Chondrocyte (in vitro differentiated cells): ENCODE data around the gene GRM1. TPM values are rescaled to one million over a fixed set of nuclear protein-coding genes. Genes with fewer than 3 reads are reported as not detected.

Experiments
- DNase-seq: peaks from one replicate; pipeline ENCODE4 v3.0.0; 2021; ENCODE audit warnings: mixed read lengths, low spot score
- H3K27ac Mint-ChIP-seq: one replicate; pipeline ENCODE4 v1.8.0; 2021; ENCODE audit warnings: mild to moderate bottlenecking, moderate library complexity, mixed read lengths; ENCODE audit not compliant: unreplicated experiment
- H3K27me3 Mint-ChIP-seq: 2 replicates; pipeline ENCODE4 v1.8.0; 2021; ENCODE audit warnings: low read depth, mixed read lengths
- H3K36me3 Mint-ChIP-seq: 2 replicates; pipeline ENCODE4 v1.8.0; 2021; ENCODE audit warnings: low read depth, mixed read lengths
- H3K4me1 Mint-ChIP-seq: 2 replicates; pipeline ENCODE4 v1.8.0; 2021; ENCODE audit warnings: low read depth, mild to moderate bottlenecking, mixed read lengths
- H3K4me3 Mint-ChIP-seq: one replicate; pipeline ENCODE4 v1.8.0; 2021; ENCODE audit warnings: mild to moderate bottlenecking, moderate library complexity, mixed read lengths; ENCODE audit not compliant: unreplicated experiment
- H3K9me3 Mint-ChIP-seq: 2 replicates; pipeline ENCODE4 v1.8.0; 2021; ENCODE audit warnings: low read depth, mixed read lengths
- total RNA-seq: library from RNA; stranded (reverse); gene quantifications from 3 replicates; pipeline ENCODE4 v1.2.1, GENCODE V29; 2021
- TF ChIP-seq, protein P1 (sequence below): fragments of 200-600 bp; sonication (generic); IDR thresholded peaks from 2 replicates; pipeline ENCODE4 v1.5.0; 2021; ENCODE audit warnings: antibody characterized with exemption, mild to moderate bottlenecking, moderate library complexity

GRM1 gene
- total RNA-seq, 1 donor from 2014 or later, result not detected

DNA sequence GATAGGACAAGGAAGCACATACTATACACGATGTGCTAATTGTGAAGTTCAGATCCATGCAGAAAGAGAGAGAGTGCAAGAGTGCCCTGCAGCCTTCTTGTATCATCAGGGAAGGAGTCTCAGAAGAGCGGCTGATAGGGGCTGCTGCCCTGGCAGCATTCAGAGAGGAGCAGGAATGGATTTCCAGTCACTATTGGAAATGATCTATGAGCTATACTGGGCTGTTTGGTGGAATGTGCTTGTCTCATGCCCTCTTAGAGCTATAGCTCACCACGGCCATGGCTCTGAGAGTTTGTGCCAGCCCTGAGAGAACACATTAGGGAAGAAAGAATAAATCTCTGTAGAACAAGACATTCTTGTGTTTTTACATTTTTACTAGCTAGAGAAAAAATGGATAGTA, 302.2 kb downstream of the GRM1 start:
- H3K4me3 Mint-ChIP-seq, result no peak overlapping the region
- TF ChIP-seq, protein P1, sequence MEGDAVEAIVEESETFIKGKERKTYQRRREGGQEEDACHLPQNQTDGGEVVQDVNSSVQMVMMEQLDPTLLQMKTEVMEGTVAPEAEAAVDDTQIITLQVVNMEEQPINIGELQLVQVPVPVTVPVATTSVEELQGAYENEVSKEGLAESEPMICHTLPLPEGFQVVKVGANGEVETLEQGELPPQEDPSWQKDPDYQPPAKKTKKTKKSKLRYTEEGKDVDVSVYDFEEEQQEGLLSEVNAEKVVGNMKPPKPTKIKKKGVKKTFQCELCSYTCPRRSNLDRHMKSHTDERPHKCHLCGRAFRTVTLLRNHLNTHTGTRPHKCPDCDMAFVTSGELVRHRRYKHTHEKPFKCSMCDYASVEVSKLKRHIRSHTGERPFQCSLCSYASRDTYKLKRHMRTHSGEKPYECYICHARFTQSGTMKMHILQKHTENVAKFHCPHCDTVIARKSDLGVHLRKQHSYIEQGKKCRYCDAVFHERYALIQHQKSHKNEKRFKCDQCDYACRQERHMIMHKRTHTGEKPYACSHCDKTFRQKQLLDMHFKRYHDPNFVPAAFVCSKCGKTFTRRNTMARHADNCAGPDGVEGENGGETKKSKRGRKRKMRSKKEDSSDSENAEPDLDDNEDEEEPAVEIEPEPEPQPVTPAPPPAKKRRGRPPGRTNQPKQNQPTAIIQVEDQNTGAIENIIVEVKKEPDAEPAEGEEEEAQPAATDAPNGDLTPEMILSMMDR, result no peak
- no peaks in the 10 kb centered on the region for H3K4me1 Mint-ChIP-seq
- H3K9me3 Mint-ChIP-seq, result no peaks in the 10 kb centered on the region
- peaks cover 7% of the 10 kb centered on the region for H3K27me3 Mint-ChIP-seq
- H3K27ac Mint-ChIP-seq, result no peak overlapping the region
- no peaks in the 10 kb centered on the region for H3K36me3 Mint-ChIP-seq
- no peak for DNase-seq

DNA sequence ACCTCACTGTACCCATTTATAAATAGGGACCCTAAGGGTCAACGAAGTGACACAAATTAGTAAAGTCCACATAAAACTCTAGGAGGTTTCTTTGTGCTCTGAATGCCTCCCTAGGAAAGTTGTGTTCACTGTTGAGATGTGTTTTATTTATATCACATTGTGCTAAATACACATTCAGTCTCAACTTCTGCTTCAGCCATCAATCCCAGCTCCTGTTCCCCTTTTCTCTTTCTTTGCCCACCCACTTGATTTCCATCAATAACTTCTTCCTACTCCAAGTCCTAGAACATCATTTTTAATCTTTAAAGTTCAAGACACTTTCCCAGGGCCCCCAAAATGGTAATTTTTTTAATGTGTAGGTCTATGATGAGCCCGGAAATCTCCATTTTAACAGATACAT, 306.5 kb downstream of the GRM1 start:
- TF ChIP-seq, protein P1, result no peak
- H3K27me3 Mint-ChIP-seq, result peaks cover 5% of the 10 kb centered on the region
- no peaks in the 10 kb centered on the region for H3K9me3 Mint-ChIP-seq
- DNase-seq, result no peak
- H3K27ac Mint-ChIP-seq, result no peak overlapping the region
- H3K4me3 Mint-ChIP-seq, result no peak overlapping the region
- H3K36me3 Mint-ChIP-seq, result no peaks in the 10 kb centered on the region
- no peaks in the 10 kb centered on the region for H3K4me1 Mint-ChIP-seq

DNA sequence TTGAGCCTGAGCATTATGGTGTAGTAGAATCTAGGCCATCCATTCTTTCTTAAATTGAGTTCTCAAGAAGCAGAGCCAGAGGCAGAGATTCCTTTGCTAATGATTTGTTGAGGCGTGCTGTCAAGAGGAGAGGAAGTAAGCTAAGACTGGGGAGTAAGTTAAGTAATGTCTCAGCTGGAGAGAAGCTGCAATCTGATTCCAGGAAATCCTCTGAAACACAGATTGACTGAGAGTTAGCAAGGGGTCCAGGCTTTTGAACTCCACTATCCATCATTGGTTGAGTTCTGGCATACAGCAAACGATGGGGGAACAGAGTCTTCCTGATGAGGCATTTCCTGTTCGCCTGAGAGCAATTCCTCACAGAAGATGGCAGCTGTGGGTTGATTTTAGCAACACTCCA, 307.3 kb downstream of the GRM1 start:
- Mint-ChIP-seq H3K36me3 (no peaks in the 10 kb centered on the region), H3K27me3 (peaks cover 3% of the 10 kb centered on the region), H3K27ac (no peak overlapping the region), H3K4me1 (no peaks in the 10 kb centered on the region), H3K9me3 (no peaks in the 10 kb centered on the region), H3K4me3 (no peak overlapping the region)
- no peak for DNase-seq
- TF ChIP-seq, protein P1, result no peak

DNA sequence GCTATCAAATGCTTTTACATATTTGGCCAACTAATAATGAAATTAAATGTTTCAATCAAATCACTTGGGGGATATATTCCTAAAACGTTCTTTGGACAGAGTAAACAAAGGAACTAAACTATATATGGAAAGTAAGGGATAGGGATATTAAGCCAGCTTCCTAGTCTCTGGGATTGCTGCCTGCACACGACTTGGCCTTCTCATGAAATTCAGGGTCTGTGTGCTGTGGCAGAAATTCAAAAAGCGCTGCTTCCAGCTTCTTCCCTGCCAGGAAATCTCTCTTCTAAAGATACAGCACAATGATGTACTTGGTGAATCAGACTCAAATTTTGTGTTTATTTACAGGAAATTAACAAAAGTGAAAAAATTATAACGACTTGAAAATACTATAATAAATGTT, 308.5 kb downstream of the GRM1 start:
- DNase-seq, result no peak
- no peaks in the 10 kb centered on the region for H3K4me1 Mint-ChIP-seq
- peaks cover 3% of the 10 kb centered on the region for H3K27me3 Mint-ChIP-seq
- no peaks in the 10 kb centered on the region for H3K36me3 Mint-ChIP-seq
- no peaks in the 10 kb centered on the region for H3K9me3 Mint-ChIP-seq
- H3K4me3 Mint-ChIP-seq, result no peak overlapping the region
- TF ChIP-seq, protein P1, result no peak
- H3K27ac Mint-ChIP-seq, result no peak overlapping the region

DNA sequence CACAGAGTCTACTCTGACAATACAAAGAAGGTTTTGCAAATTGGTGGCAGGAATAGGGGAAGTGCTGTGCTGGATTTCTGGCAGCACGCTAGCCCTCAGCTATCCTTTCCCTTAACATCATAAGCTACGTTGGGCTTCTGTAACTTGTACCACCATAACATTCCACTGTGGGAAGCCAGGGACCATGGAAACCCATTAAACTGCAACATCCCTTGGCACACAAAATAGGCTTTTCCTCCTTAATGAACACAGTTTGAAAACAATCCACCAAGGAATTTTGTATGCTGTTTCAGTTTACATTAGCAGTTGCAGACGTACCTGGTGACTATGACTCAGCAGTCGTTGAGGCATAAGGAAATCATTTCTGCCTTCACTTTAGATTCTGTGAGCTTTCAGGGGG, 310.9 kb downstream of the GRM1 start:
- H3K27ac Mint-ChIP-seq, result no peak overlapping the region
- H3K4me3 Mint-ChIP-seq, result no peak overlapping the region
- TF ChIP-seq, protein P1, result no peak
- H3K4me1 Mint-ChIP-seq, result no peaks in the 10 kb centered on the region
- no peaks in the 10 kb centered on the region for H3K9me3 Mint-ChIP-seq
- H3K36me3 Mint-ChIP-seq, result no peaks in the 10 kb centered on the region
- H3K27me3 Mint-ChIP-seq, result no peaks in the 10 kb centered on the region
- DNase-seq, result no peak
